Activated naive CD4-positive, alpha-beta T cell treated with anti-CD3 and anti-CD28 coated beads for 36 hours (primary cell): Measurements from ENCODE around the gene ZBTB7B. TPM values are rescaled to one million over a fixed set of nuclear protein-coding genes. Genes with fewer than 3 reads are reported as not detected.

Experiments used
- CTCF ChIA-PET: fragments of 350-600 bp; sonication (Branson Sonifier 250); formaldehyde crosslinking; loops from one replicate; lab custom pipeline; 2021; ENCODE audit warnings: antibody characterized with exemption; lab: Charles Lee
- DNase-seq: peaks from one replicate; pipeline ENCODE4 v3.0.0-alpha.2; 2020
- H3K27ac Mint-ChIP-seq: one replicate; pipeline ENCODE4 v1.8.0; 2021; ENCODE audit warnings: mild to moderate bottlenecking, mixed read lengths
- H3K27me3 Mint-ChIP-seq: one replicate; pipeline ENCODE4 v1.8.0; 2021; ENCODE audit warnings: low read depth, mixed read lengths
- H3K36me3 Mint-ChIP-seq: one replicate; pipeline ENCODE4 v1.8.0; 2021; ENCODE audit warnings: low read depth, mixed read lengths
- H3K4me1 Mint-ChIP-seq: one replicate; pipeline ENCODE4 v1.8.0; 2021; ENCODE audit warnings: low read depth, mixed read lengths
- H3K4me3 Mint-ChIP-seq: one replicate; pipeline ENCODE4 v1.8.0; 2021; ENCODE audit warnings: mild to moderate bottlenecking, moderate library complexity, mixed read lengths
- H3K9me3 Mint-ChIP-seq: one replicate; pipeline ENCODE4 v1.8.0; 2021; ENCODE audit warnings: mixed read lengths
- intact Hi-C: fragments of 100-400 bp; cut with micrococcal nuclease; formaldehyde crosslinking; loops from one replicate; pipeline ENCODE4 v1.15.1; 2023
- microRNA-seq: library from miRNA; unstranded; fragments of <30 nt; microRNA quantifications from one replicate; pipeline ENCODE4 v1.2.0, GENCODE V29; 2022; ENCODE audit warnings: borderline microRNAs expressed, borderline replicate concordance
- total RNA-seq, 2 experiments: library from RNA; stranded (reverse); gene quantifications; one replicate each; pipeline ENCODE4 v1.2.3, GENCODE V29; 2021

The ZBTB7B gene
- total RNA-seq, 2 experiments from 2014 or later = 90.6 to 101 TPM

GRCh38 chr1:155061381-155062150 lies 59.0 kb downstream of the ZBTB7B start:
- no peaks in the 10 kb centered on the region for H3K9me3 Mint-ChIP-seq
- no peak overlapping the region for H3K27ac Mint-ChIP-seq
- CTCF ChIA-PET = interaction anchor here (0.6 to 15.0 kb wide), 23 partner anchors 9 to 164 kb away, joined by 3 to 197 read pairs (median 4); partner anchors contain the start of genes ADAM15, DCST1, DCST2 and KRTCAP2
- H3K36me3 Mint-ChIP-seq = no peaks in the 10 kb centered on the region
- peak; percentile 96 for DNase-seq
- H3K4me1 Mint-ChIP-seq = peaks cover 30% of the 10 kb centered on the region
- intact Hi-C loops = loop anchor here (1.0 to 5.0 kb wide), 7 partner anchors 10 to 502 kb away; partner anchors contain the start of genes ADAM15 and PYGO2
- H3K4me3 Mint-ChIP-seq = no peak overlapping the region
- no peaks in the 10 kb centered on the region for H3K27me3 Mint-ChIP-seq

DNA sequence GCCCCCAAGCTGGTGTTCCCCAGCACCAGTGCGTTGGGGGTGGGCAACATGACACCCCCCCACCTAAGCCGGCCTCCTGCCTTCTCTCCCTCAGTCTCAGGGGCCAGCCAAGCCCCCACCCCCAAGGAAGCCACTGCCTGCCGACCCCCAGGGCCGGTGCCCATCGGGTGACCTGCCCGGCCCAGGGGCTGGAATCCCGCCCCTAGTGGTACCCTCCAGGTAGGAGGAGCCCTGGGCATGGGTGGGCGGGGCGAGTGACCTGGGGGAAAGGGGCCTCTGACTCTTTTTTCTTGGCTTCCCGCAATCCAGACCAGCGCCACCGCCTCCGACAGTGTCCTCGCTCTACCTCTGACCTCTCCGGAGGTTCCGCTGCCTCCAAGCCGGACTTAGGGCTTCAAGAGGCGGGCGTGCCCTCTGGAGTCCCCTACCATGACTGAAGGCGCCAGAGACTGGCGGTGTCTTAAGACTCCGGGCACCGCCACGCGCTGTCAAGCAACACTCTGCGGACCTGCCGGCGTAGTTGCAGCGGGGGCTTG lies 59.6 kb downstream of the ZBTB7B start:
- no peak overlapping the region for H3K27ac Mint-ChIP-seq
- no peaks in the 10 kb centered on the region for H3K27me3 Mint-ChIP-seq
- H3K4me3 Mint-ChIP-seq = no peak overlapping the region
- no peaks in the 10 kb centered on the region for H3K9me3 Mint-ChIP-seq
- DNase-seq = no peak
- H3K4me1 Mint-ChIP-seq = peaks cover 30% of the 10 kb centered on the region
- intact Hi-C loops = loop anchor here (1.0 to 5.0 kb wide), 3 partner anchors 106 to 395 kb away; no protein-coding TSS in a partner anchor
- CTCF ChIA-PET = interaction anchor here (0.6 to 15.0 kb wide), 24 partner anchors 8 to 957 kb away, joined by 3 to 197 read pairs (median 4); partner anchors contain the start of genes ADAM15, DCST1, DCST2 and KRTCAP2
- H3K36me3 Mint-ChIP-seq = no peaks in the 10 kb centered on the region

DNA sequence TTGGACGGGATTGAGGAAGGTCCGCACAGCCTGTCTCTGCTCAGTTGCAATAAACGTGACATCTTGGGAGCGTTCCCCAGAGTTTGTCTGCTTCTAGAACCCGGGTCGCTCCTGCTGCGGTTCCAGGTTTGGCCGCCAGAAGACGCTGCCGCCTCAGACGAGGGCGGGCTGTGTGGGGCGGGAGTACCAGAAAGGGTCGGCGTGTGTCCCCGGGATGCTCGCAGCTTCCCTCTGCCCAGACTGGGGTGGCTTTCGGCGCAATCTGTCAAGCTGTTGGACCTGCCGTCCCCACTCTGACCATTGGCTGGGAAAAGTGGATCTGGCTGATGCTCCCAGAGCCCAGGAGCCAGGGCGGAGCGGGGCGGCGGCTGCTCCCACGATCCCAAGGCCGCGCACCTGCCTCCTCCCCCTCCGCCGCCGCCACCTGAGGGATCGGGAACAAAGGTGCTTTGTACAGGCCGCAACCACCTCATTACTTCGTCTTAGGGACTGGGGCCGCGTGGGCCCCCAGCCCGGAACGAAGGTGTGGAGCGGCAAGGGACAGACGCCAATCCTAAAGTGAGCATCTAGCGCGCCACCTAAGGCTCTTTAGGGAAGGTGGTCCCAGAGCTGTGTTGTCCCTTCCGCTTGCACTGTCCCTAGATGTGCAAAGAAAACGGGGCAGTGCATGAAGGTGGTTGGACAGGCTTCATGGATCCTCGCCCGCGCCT lies 60.3 kb downstream of the ZBTB7B start:
- Mint-ChIP-seq H3K4me1 (peaks cover 30% of the 10 kb centered on the region), H3K27ac (no peak overlapping the region), H3K27me3 (no peaks in the 10 kb centered on the region), H3K9me3 (no peaks in the 10 kb centered on the region), H3K4me3 (peak overlapping the region; percentile 86), H3K36me3 (no peaks in the 10 kb centered on the region)
- CTCF ChIA-PET = interaction anchor here (0.6 to 15.0 kb wide), 11 partner anchors 8 to 957 kb away, joined by 3 to 197 read pairs (median 8); partner anchors contain the start of genes ADAM15, KRTCAP2 and LENEP
- intact Hi-C loops = loop anchor here (1.0 to 5.0 kb wide), 7 partner anchors 8 to 396 kb away; partner anchors contain the start of gene CKS1B
- DNase-seq = peak; percentile 89

- Mint-ChIP-seq H3K9me3 (no peaks in the 10 kb centered on the region), H3K36me3 (peaks cover 1% of the 10 kb centered on the region), H3K4me3 (peak within 1 kb of the TSS; percentile 86), H3K27me3 (no peaks in the 10 kb centered on the region), H3K4me1 (peaks cover 30% of the 10 kb centered on the region), H3K27ac (no peak within 1 kb of the TSS)
- peak; percentile 89 for DNase-seq
- CTCF ChIA-PET = interaction anchor here (1.0 to 15.0 kb wide), 9 partner anchors 9 to 109 kb away, joined by 3 to 197 read pairs (median 6); partner anchors contain the start of genes ADAM15 and KRTCAP2
- intact Hi-C loops = loop anchor here (1.0 to 5.0 kb wide), 6 partner anchors 8 to 396 kb away; partner anchors contain the start of gene CKS1B
Measured at GRCh38 chr1:155063550-155064110, 61.0 kb downstream of the ZBTB7B start, which contains the start of gene EFNA4. EFNA4 (plus strand) TSS chr1:155063740; CDS start chr1:155063824, 84 bp downstream.

GRCh38 chr1:155064111-155064831 lies 61.7 kb downstream of the ZBTB7B start:
- intact Hi-C loops = loop anchor here (5.0 kb wide), 1 partner anchor 397 kb away; no protein-coding TSS in a partner anchor
- H3K36me3 Mint-ChIP-seq = peaks cover 1% of the 10 kb centered on the region
- no peaks in the 10 kb centered on the region for H3K9me3 Mint-ChIP-seq
- no peak for DNase-seq
- peak overlapping the region; percentile 79 for H3K4me3 Mint-ChIP-seq
- CTCF ChIA-PET = interaction anchor here (0.6 to 15.0 kb wide), 8 partner anchors 11 to 144 kb away, joined by 3 to 197 read pairs (median 5); partner anchors contain the start of genes ADAM15 and KRTCAP2
- peaks cover 30% of the 10 kb centered on the region for H3K4me1 Mint-ChIP-seq
- H3K27me3 Mint-ChIP-seq = no peaks in the 10 kb centered on the region
- H3K27ac Mint-ChIP-seq = no peak overlapping the region

- Mint-ChIP-seq H3K27me3 (no peaks in the 10 kb centered on the region), H3K4me3 (peak overlapping the region; percentile 79), H3K36me3 (peaks cover 1% of the 10 kb centered on the region), H3K9me3 (no peaks in the 10 kb centered on the region), H3K4me1 (peaks cover 30% of the 10 kb centered on the region), H3K27ac (no peak overlapping the region)
- DNase-seq = no peak
- intact Hi-C loops = loop anchor here (5.0 kb wide), 1 partner anchor 398 kb away; no protein-coding TSS in a partner anchor
- CTCF ChIA-PET = interaction anchor here (0.7 to 15.0 kb wide), 7 partner anchors 10 to 144 kb away, joined by 3 to 197 read pairs (median 6); partner anchors contain the start of genes ADAM15 and KRTCAP2
Measured at GRCh38 chr1:155064832-155065429, 62.3 kb downstream of the ZBTB7B start.

DNA sequence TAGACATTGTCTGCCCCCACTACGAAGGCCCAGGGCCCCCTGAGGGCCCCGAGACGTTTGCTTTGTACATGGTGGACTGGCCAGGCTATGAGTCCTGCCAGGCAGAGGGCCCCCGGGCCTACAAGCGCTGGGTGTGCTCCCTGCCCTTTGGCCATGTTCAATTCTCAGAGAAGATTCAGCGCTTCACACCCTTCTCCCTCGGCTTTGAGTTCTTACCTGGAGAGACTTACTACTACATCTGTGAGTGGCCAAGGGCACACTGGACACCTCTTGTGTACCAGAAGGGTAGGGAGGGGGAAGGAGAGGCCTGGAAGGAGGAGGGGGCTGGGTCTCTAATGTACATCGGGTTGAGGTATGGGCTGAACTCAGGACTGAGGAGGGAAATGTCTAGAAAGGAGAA lies 64.2 kb downstream of the ZBTB7B start:
- intact Hi-C loops = no loop called here
- Mint-ChIP-seq H3K9me3 (no peaks in the 10 kb centered on the region), H3K27me3 (no peaks in the 10 kb centered on the region), H3K27ac (no peak overlapping the region), H3K4me3 (no peak overlapping the region), H3K36me3 (peaks cover 1% of the 10 kb centered on the region), H3K4me1 (peaks cover 35% of the 10 kb centered on the region)
- DNase-seq = no peak
- CTCF ChIA-PET = interaction anchor here (0.6 to 15.0 kb wide), 4 partner anchors 18 to 397 kb away, joined by 3 to 197 read pairs (median 10); partner anchors contain the start of genes ADAM15 and KRTCAP2

Small RNA genes lying within 50 kb of the gene (microRNA-seq; reads per million reads assigned to microRNA genes)
- gene MIR4258 = not detected

Other genes starting within 250 kb of the ZBTB7B start
- gene KCNN3, start 132.5 kb upstream of the ZBTB7B start, total RNA-seq = under 1 TPM; 0.25 to 0.26 TPM
- gene PMVK, start 66.1 kb upstream of the ZBTB7B start, total RNA-seq = 10 to 100 TPM; 29.8 to 30.5 TPM
- 10 to 100 TPM; 55.3 to 55.5 TPM for gene PBXIP1, start 46.7 kb upstream of the ZBTB7B start, total RNA-seq
- 10 to 100 TPM; 35.6 to 36.3 TPM for gene PYGO2, start 41.0 kb upstream of the ZBTB7B start, total RNA-seq
- gene SHC1, start 32.1 kb upstream of the ZBTB7B start, total RNA-seq = 10 to 100 TPM; 35.5 to 40.8 TPM
- 100 to 1,000 TPM; 283 to 291 TPM for gene CKS1B, start 28.1 kb upstream of the ZBTB7B start, total RNA-seq
- gene FLAD1, start 19.5 kb upstream of the ZBTB7B start, total RNA-seq = 10 to 100 TPM; 27.2 to 30.0 TPM
- gene LENEP, start 9.2 kb upstream of the ZBTB7B start, total RNA-seq = under 1 TPM; 0.36 to 0.99 TPM
- 1 to 10 TPM; 1.1 to 1.5 TPM for gene DCST2, start 31.0 kb downstream of the ZBTB7B start, total RNA-seq
- gene DCST1, start 31.0 kb downstream of the ZBTB7B start, total RNA-seq = not detected
- 10 to 100 TPM; 53.8 to 55.8 TPM for gene ADAM15, start 48.5 kb downstream of the ZBTB7B start, total RNA-seq
- gene EFNA4, start 60.9 kb downstream of the ZBTB7B start, total RNA-seq = 1 to 10 TPM; 3.3 to 4.5 TPM
- 1 to 10 TPM; 1.3 to 2.5 TPM for gene EFNA3, start 76.0 kb downstream of the ZBTB7B start, total RNA-seq
- under 1 TPM; 0.26 to 0.32 TPM for gene EFNA1, start 125.1 kb downstream of the ZBTB7B start, total RNA-seq
- 10 to 100 TPM; 48.4 to 52.7 TPM for gene SLC50A1, start 133.1 kb downstream of the ZBTB7B start, total RNA-seq
- 10 to 100 TPM; 31.4 to 35.5 TPM for gene DPM3, start 137.7 kb downstream of the ZBTB7B start, total RNA-seq
- 100 to 1,000 TPM; 129 to 137 TPM for gene KRTCAP2, start 170.5 kb downstream of the ZBTB7B start, total RNA-seq
- 1 to 10 TPM; 3.2 to 3.6 TPM for gene TRIM46, start 171.0 kb downstream of the ZBTB7B start, total RNA-seq
- gene THBS3, start 205.1 kb downstream of the ZBTB7B start, total RNA-seq = 10 to 100 TPM; 15.4 to 15.7 TPM
- 10 to 100 TPM; 46.8 to 47.4 TPM for gene MTX1, start 205.9 kb downstream of the ZBTB7B start, total RNA-seq